Skeletal muscle cell (primary cell): ENCODE data around the gene CCDC18.
A peak's percentile ranks its signal among the peaks of the same experiment; 100 is the strongest.
"Not testable (repeated sequence)": the region's sequence is repeated elsewhere in the genome, so short reads cannot be mapped to it uniquely, and the experiment has no call there.

Experiments used
- DNase-seq: peaks from one replicate; pipeline ENCODE4 v3.0.0-alpha.2; 2010; ENCODE audit warnings: low read depth
- H3K4me3 ChIP-seq: 2 replicates; pipeline ENCODE4 v1.5.1; 2011; ENCODE audit warnings: low read depth, mild to moderate bottlenecking, control low read depth, low read length, moderate library complexity

The CCDC18 gene

GRCh38 chr1:93180723-93181613 is at the start of gene CCDC18:
CCDC18 (plus strand) TSS chr1:93180724; CDS start chr1:93183362, 2,638 bp downstream.
- no peak for DNase-seq
- H3K4me3 ChIP-seq: peak within 1 kb of the TSS; percentile 86

DNA sequence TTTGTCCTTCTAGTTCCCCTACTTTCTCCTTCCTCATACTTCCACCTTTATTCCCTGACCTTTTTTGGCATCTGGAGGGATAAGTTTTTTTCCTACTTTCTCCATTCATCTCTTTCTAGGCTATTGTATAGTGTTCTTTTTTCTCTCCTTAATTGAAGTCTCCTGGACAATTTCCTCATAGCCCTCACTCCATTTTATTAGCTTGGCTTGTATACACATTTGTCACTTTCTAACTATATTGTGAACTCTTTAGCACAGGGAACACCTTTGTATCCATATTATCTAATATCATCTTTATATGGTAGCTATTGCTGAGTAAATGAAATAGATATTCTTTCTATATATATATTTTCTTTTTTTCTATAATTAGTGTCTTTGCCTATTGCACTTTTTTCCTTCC is 47.9 kb upstream of the CCDC18 start:
- H3K4me3 ChIP-seq: no peak overlapping the region
- DNase-seq: no peak

DNA sequence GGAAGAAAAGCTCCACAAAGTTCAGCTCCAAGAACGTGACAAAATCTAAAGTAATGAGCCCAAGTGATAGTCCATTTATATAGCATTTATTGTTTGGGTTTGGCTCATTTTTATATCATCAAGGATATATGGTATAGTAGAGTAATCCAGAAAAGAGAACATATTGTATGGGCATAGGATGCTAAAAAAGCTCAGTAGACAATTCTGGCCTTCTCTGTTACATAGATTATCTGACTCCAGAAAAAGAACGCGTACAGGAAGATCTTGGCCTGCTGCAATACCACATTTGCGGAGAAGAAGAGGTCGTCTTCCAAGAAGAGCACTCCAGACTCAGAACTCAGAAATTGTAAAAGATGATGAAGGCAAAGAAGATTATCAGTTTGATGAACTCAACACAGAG is 44.1 kb upstream of the CCDC18 start:
- DNase-seq: no peak
- H3K4me3 ChIP-seq: no peak overlapping the region

GRCh38 chr1:93137604-93138292 is 42.8 kb upstream of the CCDC18 start:
- DNase-seq: no peak

DNA sequence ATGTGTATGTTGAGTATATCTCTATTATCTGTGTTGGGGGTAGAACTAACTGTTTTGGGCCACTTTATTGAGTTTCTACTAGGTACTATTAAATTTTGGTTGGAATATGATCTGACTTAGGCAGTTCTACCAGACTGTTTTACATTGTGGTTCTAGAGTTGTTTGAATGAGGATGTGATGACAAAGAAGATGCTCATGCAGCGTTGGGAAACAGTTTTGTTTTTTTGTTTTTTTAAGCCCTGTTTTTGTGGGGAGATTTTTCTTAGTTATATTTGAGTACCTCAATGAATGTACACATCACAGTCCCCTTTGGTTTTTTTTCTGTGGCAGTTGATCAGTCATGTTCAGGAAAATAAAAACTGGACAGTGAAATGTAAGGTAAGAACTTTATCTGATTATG is 40.4 kb upstream of the CCDC18 start:
- DNase-seq: no peak
- no peak overlapping the region for H3K4me3 ChIP-seq

More at GRCh38 chr1:93137604-93138292, 42.8 kb upstream of the CCDC18 start:
- no peak overlapping the region for H3K4me3 ChIP-seq

DNA sequence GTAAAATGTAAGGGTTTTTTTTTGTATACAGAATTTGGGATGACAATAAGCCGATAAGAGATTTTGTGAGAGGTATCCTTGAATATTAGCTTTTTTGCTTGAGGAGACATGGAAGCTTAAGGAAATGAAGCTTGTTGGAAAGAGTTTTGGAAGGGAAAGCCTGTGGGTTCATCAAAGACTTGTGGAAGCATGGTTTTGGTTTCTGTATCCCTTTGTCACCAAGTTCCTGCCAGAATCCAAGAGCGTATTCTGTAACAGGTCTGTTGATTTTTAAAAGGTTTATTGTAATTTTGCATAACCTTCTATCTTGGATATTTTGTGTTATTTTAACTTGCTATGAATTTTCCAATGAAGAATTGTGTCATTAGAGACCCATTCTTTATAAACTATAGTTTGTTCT is 38.4 kb upstream of the CCDC18 start:
- DNase-seq: no peak
- no peak overlapping the region for H3K4me3 ChIP-seq

DNA sequence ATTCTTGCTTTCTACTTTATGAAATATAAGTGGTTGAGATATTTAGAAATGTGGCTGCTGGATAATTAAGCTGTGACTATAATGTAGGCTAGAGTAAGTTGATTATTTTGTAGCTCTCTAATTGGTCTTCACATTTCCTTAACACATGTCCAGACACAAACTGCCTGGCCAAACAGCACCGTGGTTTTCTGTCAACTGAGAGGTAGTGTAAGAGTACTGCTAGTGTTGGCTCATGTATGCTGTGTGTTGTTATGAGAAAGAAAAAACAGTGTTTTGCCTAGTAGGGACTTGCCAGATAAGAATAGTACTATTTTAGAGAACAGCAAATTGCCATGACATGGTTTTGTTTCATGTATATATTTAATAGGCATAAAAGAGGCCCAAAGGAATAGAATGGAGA is 37.4 kb upstream of the CCDC18 start:
- DNase-seq: no peak
- H3K4me3 ChIP-seq: no peak overlapping the region

- no peak for DNase-seq
- H3K4me3 ChIP-seq: no peak overlapping the region
These were observed 36.8 kb upstream of the CCDC18 start for GRCh38 chr1:93143769-93144168.

DNA sequence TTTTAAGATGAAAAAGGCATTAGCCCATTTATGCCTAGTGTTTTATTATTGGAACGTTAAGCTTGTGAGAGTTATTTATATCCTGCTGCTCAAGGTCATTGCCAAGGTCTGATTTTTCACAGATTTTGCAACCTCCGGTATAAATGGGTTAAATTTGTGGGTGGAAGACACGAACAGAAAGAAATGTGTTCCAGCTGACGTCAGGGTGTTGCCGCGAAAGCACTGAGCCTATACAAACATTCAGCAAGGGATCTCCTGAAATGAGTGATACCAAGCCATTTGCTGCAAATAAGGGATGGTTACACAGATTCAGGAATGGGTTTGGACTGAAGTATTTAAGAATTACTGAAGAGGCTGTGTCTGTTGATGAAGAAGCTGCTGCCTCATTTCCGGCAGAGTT is 32.5 kb upstream of the CCDC18 start:
- DNase-seq: peak; percentile 26
- no peak overlapping the region for H3K4me3 ChIP-seq

- no peak for DNase-seq
- no peak overlapping the region for H3K4me3 ChIP-seq
These were observed 29.8 kb upstream of the CCDC18 start for GRCh38 chr1:93150729-93151128.

- no peak overlapping the region for H3K4me3 ChIP-seq
- DNase-seq: no peak
These were observed 29.1 kb upstream of the CCDC18 start for GRCh38 chr1:93151474-93151873.

DNA sequence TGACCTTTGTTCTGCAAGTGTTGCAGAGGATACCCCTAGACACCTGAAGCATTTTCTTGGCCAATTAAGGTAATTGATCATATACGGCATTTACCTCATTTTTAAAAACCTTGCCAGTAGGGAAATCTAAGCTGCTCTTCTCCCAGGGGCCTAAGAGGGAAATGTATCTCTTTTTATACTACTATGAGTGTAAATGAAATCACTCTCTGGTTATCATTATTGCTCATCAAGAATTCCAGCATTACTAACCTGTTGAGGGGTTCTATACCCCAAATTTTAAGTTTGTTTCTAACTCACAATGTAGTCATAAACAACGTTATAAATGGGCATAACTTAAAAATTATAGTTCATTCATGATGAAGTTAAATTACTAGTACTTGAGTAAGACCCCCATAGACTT is 27.7 kb upstream of the CCDC18 start:
- H3K4me3 ChIP-seq: no peak overlapping the region
- DNase-seq: no peak

GRCh38 chr1:93154898-93155297 is 25.6 kb upstream of the CCDC18 start:
- no peak overlapping the region for H3K4me3 ChIP-seq
- DNase-seq: no peak

- DNase-seq: no peak
- H3K4me3 ChIP-seq: no peak overlapping the region
These were observed 25.2 kb upstream of the CCDC18 start for GRCh38 chr1:93155335-93155734.

DNA sequence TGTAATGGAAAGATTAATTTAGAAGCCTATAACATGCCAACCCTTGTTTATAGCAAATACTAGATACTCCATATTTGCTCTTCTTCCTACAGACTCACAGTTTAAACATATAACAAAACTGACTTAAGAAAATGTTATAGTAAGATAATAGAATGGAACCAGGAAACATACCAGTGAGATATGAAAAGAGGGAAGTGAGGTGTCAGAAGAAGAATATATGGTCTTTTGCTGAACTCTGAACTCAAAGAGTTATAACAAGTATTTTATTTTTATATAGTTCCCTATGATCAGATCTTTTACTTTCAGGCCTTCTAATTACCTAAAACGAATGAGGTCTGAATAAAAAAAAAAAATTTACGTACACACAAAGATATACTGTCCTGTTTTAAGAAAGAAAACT is 21.2 kb upstream of the CCDC18 start:
- no peak overlapping the region for H3K4me3 ChIP-seq
- DNase-seq: no peak

DNA sequence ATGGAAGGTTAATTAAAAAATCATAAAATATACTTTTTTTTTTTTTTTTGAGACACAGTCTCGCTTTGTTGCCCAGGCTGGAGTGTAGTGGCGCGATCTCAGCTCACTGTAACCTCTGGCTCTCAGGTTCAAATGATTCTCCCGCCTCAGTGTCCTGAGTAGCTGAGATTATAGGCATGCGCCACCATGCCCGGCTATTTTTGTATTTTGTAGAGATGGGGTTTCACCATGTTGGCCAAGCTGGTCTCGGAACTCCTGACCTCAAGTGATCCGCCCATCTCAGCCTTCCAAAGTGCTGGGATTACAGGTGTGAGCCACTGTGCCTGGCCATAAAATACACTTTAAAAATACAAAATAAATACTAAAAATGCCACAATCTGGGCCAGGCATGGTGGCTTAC is 17.2 kb upstream of the CCDC18 start:
- DNase-seq, H3K4me3 ChIP-seq: not testable (repeated sequence)

GRCh38 chr1:93164816-93165215 is 15.7 kb upstream of the CCDC18 start:
- H3K4me3 ChIP-seq: no peak overlapping the region
- no peak for DNase-seq

DNA sequence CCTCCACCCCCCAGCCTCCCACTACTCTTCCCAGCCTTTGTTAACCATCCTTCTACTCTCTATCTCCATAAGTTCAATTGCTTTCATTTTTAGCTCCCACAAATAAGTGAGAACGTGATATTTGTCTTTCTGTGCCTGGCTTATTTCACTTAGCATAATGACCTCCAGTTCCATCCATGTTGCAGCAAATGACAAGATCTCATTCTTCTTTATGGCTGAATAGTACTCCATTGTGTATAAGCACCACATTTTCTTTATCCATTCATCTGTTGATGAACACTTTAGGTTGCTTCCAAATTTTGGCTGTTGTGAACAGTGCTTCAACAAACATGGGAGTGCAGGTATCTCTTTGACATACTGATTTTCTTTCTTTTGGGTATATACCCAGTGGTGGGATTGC is 14.6 kb upstream of the CCDC18 start:
- not testable (repeated sequence) for DNase-seq, H3K4me3 ChIP-seq

DNA sequence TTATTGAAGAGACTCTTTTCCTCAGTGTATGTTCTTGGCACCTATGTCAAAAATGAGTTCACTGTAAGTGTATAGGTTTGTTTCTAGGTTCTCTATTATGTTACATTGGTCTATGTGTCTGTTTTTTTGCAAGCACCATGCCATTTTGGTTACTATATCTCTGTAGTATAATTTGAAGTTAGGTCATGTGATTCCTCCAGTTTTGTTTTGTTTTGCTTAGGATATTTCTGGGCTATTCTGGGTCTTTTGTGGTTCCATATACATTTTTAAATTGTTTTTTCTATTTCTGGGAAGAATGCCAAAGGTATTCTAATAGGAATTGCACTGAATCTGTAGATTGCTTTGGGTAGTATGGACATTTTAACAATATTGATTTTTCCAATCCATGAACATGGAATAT is 13.5 kb upstream of the CCDC18 start:
- no peak for DNase-seq
- no peak overlapping the region for H3K4me3 ChIP-seq

GRCh38 chr1:93170141-93170678 is 10.3 kb upstream of the CCDC18 start:
- not testable (repeated sequence) for H3K4me3 ChIP-seq, DNase-seq
